IMR-90 (cell line): ENCODE measurements around the gene PSMD9. TPM values are rescaled to one million over a fixed set of nuclear protein-coding genes. Genes with fewer than 3 reads are reported as not detected.

ENCODE experiments used
- ATAC-seq: fragments of 200-7000 bp; cut with Tn5 transposase; 2 replicates; pipeline ENCODE4 v1.9.1; 2020; ENCODE audit warnings: low read depth, mild to moderate bottlenecking, moderate library complexity
- BruUV-seq: library from RNA; stranded (reverse); fragments of 400-500 nt; replicated peaks from 2 replicates; lab custom pipeline; 2021; lab: Mats Ljungman, UMichigan
- CTCF ChIA-PET: fragments of 300-600 bp; formaldehyde crosslinking; extraction: SDS; loops from one replicate; lab custom pipeline; 2021; ENCODE audit warnings: antibody characterized with exemption; lab: Yijun Ruan, JAX
- POLR2A ChIA-PET: fragments of 300-600 bp; sonication (Branson Sonifier 250); formaldehyde crosslinking; loops from one replicate; lab custom pipeline; 2022; ENCODE audit warnings: antibody characterized with exemption; ENCODE audit not compliant: unreplicated experiment; lab: Charles Lee
- DNase-seq: peaks from one replicate; pipeline ENCODE4 v3.0.0; 2013
- H2AFZ ChIP-seq: replicated peaks from 2 replicates; pipeline ENCODE3; 2013; ENCODE audit warnings: low read length, mild to moderate bottlenecking; ENCODE audit not compliant: poor library complexity
- H2AK5ac ChIP-seq: 2 replicates; pipeline ENCODE4 v1.6.1; 2013; ENCODE audit warnings: low read depth, low read length, inconsistent platforms
- H2AK9ac ChIP-seq: replicated peaks from 2 replicates; pipeline ENCODE3; 2013; ENCODE audit warnings: mild to moderate bottlenecking, low read depth, low read length, moderate library complexity; ENCODE audit not compliant: poor library complexity
- H2BK120ac ChIP-seq: 2 replicates; pipeline ENCODE4 v1.6.1; 2013; ENCODE audit warnings: low read depth, low read length, inconsistent platforms
- H2BK15ac ChIP-seq: 3 replicates; pipeline ENCODE4 v1.6.1; 2013; ENCODE audit warnings: low read depth, low read length, inconsistent platforms
- H2BK20ac ChIP-seq: 2 replicates; pipeline ENCODE4 v1.6.1; 2013; ENCODE audit warnings: low read depth, mild to moderate bottlenecking, inconsistent platforms, low read length, moderate library complexity
- H2BK5ac ChIP-seq: 2 replicates; pipeline ENCODE4 v1.6.1; 2013; ENCODE audit warnings: mild to moderate bottlenecking, low read depth, low read length, inconsistent platforms; ENCODE audit not compliant: poor library complexity, severe bottlenecking
- H3K14ac ChIP-seq: replicated peaks from 2 replicates; pipeline ENCODE4 v1.6.1; 2013; ENCODE audit warnings: low read depth, low read length, inconsistent platforms
- H3K18ac ChIP-seq: 2 replicates; pipeline ENCODE4 v1.6.1; 2013; ENCODE audit warnings: low read depth, low read length, control low read depth
- H3K23ac ChIP-seq: 2 replicates; pipeline ENCODE4 v1.6.1; 2013; ENCODE audit warnings: low read depth, low read length, inconsistent platforms
- H3K27ac ChIP-seq: 2 replicates; pipeline ENCODE4 v1.5.1; 2013; ENCODE audit warnings: mild to moderate bottlenecking, control low read depth, low read length; ENCODE audit not compliant: insufficient read depth
- H3K27me3 ChIP-seq: 2 replicates; pipeline ENCODE4 v1.6.1; 2013; ENCODE audit warnings: low read length; ENCODE audit not compliant: control insufficient read depth, insufficient read depth
- H3K36me3 ChIP-seq: 2 replicates; pipeline ENCODE4 v1.6.1; 2013; ENCODE audit warnings: low read length, mixed read lengths; ENCODE audit not compliant: control insufficient read depth, insufficient read depth
- H3K4ac ChIP-seq: 2 replicates; pipeline ENCODE4 v1.6.1; 2013; ENCODE audit warnings: low read depth, low read length, inconsistent platforms
- H3K4me1 ChIP-seq: 2 replicates; pipeline ENCODE4 v1.6.1; 2013; ENCODE audit warnings: low read length, mixed read lengths; ENCODE audit not compliant: control insufficient read depth, insufficient read depth
- H3K4me2 ChIP-seq: 2 replicates; pipeline ENCODE4 v1.6.1; 2013; ENCODE audit warnings: low read depth, mild to moderate bottlenecking, control low read depth, low read length, moderate library complexity
- H3K4me3 ChIP-seq: 2 replicates; pipeline ENCODE4 v1.5.1; 2013; ENCODE audit warnings: low read depth, mild to moderate bottlenecking, control low read depth, low read length, moderate library complexity; ENCODE audit not compliant: insufficient read depth
- H3K56ac ChIP-seq: 2 replicates; pipeline ENCODE4 v1.6.1; 2013; ENCODE audit warnings: low read length, inconsistent platforms; ENCODE audit not compliant: insufficient read depth; ENCODE audit errors: extremely low read depth
- H3K79me1 ChIP-seq, 2 experiments: 2 replicates each; pipeline ENCODE4 v1.6.1; 2013; ENCODE audit warnings: low read length in 2 of 2, inconsistent platforms in 1 of 2, low read depth in 1 of 2
- H3K9ac ChIP-seq: 2 replicates; pipeline ENCODE4 v1.6.1; 2013; ENCODE audit warnings: low read depth, low read length, control low read depth
- H3K9me1 ChIP-seq: 2 replicates; pipeline ENCODE4 v1.6.1; 2013; ENCODE audit warnings: low read length, inconsistent platforms; ENCODE audit not compliant: insufficient read depth
- H3K9me3 ChIP-seq: 2 replicates; pipeline ENCODE4 v1.6.1; 2013; ENCODE audit warnings: low read length; ENCODE audit not compliant: control insufficient read depth, insufficient read depth
- H4K20me1 ChIP-seq: 2 replicates; pipeline ENCODE4 v1.6.1; 2013; ENCODE audit warnings: low read length, inconsistent platforms; ENCODE audit not compliant: insufficient read depth
- H4K5ac ChIP-seq: 2 replicates; pipeline ENCODE4 v1.6.1; 2013; ENCODE audit warnings: mild to moderate bottlenecking, low read depth, low read length, control low read depth
- H4K8ac ChIP-seq, 2 experiments: 2 replicates each; pipeline ENCODE4 v1.6.1; 2013; ENCODE audit warnings: low read depth in 2 of 2, low read length in 2 of 2, control low read depth in 1 of 2, inconsistent platforms in 1 of 2
- H4K91ac ChIP-seq: 2 replicates; pipeline ENCODE4 v1.6.1; 2013; ENCODE audit warnings: low read depth, low read length, inconsistent platforms; ENCODE audit not compliant: insufficient read depth
- BHLHE40 ChIP-seq: fragments of 150-350 bp; IDR thresholded peaks from 2 replicates; pipeline ENCODE4 v1.6.1; 2016; ENCODE audit warnings: mild to moderate bottlenecking, low read depth, low read length
- CHD1 ChIP-seq: IDR thresholded peaks from 2 replicates; pipeline ENCODE4 v1.6.1; 2012; ENCODE audit warnings: low read depth, low read length, improper control_type of control experiment
- CTCF ChIP-seq: conservative IDR thresholded peaks from 2 replicates; pipeline ENCODE4 v1.5.1; 2012; ENCODE audit warnings: mild to moderate bottlenecking, low read depth, low read length, improper control_type of control experiment
- ELK1 ChIP-seq: fragments of 150-350 bp; IDR thresholded peaks from 2 replicates; pipeline ENCODE4 v1.6.1; 2016; ENCODE audit warnings: low read depth, mild to moderate bottlenecking, low read length, moderate library complexity, borderline replicate concordance
- FOS ChIP-seq: fragments of 150-350 bp; IDR thresholded peaks from 2 replicates; pipeline ENCODE4 v1.6.1; 2016; ENCODE audit warnings: low read depth, low read length
- MAFK ChIP-seq: IDR thresholded peaks from 2 replicates; pipeline ENCODE4 v1.6.1; 2012; ENCODE audit warnings: low read depth, low read length, improper control_type of control experiment
- MAZ ChIP-seq: IDR thresholded peaks from 2 replicates; pipeline ENCODE4 v1.6.1; 2012; ENCODE audit warnings: low read depth, mild to moderate bottlenecking, low read length, improper control_type of control experiment, moderate library complexity, borderline replicate concordance
- RAD21 ChIP-seq: IDR thresholded peaks from 2 replicates; pipeline ENCODE4 v1.6.1; 2012; ENCODE audit warnings: low read length, improper control_type of control experiment
- RCOR1 ChIP-seq: IDR thresholded peaks from 2 replicates; pipeline ENCODE4 v1.6.1; 2012; ENCODE audit warnings: mild to moderate bottlenecking, low read length, improper control_type of control experiment; ENCODE audit not compliant: insufficient replicate concordance
- RFX5 ChIP-seq: IDR thresholded peaks from 2 replicates; pipeline ENCODE4 v1.8.0; 2012; ENCODE audit warnings: low read depth, mild to moderate bottlenecking, low read length, moderate library complexity
- SMC3 ChIP-seq: fragments of 150-350 bp; IDR thresholded peaks from 2 replicates; pipeline ENCODE4 v1.6.1; 2016; ENCODE audit warnings: low read depth, mild to moderate bottlenecking, antibody characterized with exemption, low read length, moderate library complexity
- WGBS, 2 experiments: methylation state at CpG; one replicate each; pipeline versions ENCODE4 v1.1.5 to v1.1.7; 2013; ENCODE audit warnings: missing lambda C conversion rate in 2 of 2; ENCODE audit not compliant: insufficient read length in 1 of 2; ENCODE audit errors: extremely low coverage in 2 of 2; 5-methylcytosine and 5-hydroxymethylcytosine counted together
- dilution Hi-C: fragments of 300-500 bp; cut with HindIII; formaldehyde crosslinking; loops from one replicate; pipeline ENCODE4 v1.14.3; 2018; ENCODE audit warnings: low sequenced_read_pairs; ENCODE audit not compliant: unreplicated experiment
- in situ Hi-C: fragments of 300-500 bp; cut with MboI; formaldehyde crosslinking; loops from 3 replicates; pipeline ENCODE4 v1.14.3; 2019; ENCODE audit warnings: low sequenced_read_pairs, inconsistent platforms, mixed read lengths
- intact Hi-C: fragments of 100-400 bp; cut with micrococcal nuclease; formaldehyde crosslinking; loops from 2 replicates; pipeline ENCODE4 v1.10.0; 2022
- polyA plus RNA-seq, 3 experiments: library from polyadenylated mRNA; depleted of rRNA; stranded (reverse); fragments of >200 nt; gene quantifications; 2 replicates each; pipeline ENCODE4 v1.2.3, GENCODE V29; 2012; ENCODE audit warnings: low replicate concordance in 1 of 3
- total RNA-seq: library from RNA; depleted of rRNA; stranded (reverse); fragments of >200 nt; gene quantifications from 2 replicates; pipeline ENCODE4 v1.2.3, GENCODE V29; 2012

The PSMD9 gene
- total and polyA plus RNA-seq, 2 of the 4 experiments (the other 2 are of a cell fraction): 135 to 142 TPM

- Histone ChIP-seq H2AK5ac (no peak overlapping the region), H3K27ac (no peak overlapping the region)
Measured at GRCh38 chr12:121892673-121893561, 4.3 kb downstream of the PSMD9 start.

More at GRCh38 chr12:121892673-121893561, 4.3 kb downstream of the PSMD9 start:
- Histone ChIP-seq H3K4me2 (no peak overlapping the region), H2BK120ac (no peak overlapping the region), H2BK5ac (no peak overlapping the region), H3K79me1 (peaks cover 29 to 60% of the 10 kb centered on the region in 2 experiments), H2BK20ac (no peak overlapping the region), H4K5ac (no peak overlapping the region), H2BK15ac (no peak overlapping the region), H3K56ac (no peak overlapping the region), H3K9ac (no peak overlapping the region), H2AFZ (no peak overlapping the region), H3K14ac (no peak overlapping the region), H3K4ac (no peak overlapping the region), H4K20me1 (peaks cover 30% of the 10 kb centered on the region), H3K23ac (no peak overlapping the region), H4K91ac (no peak overlapping the region), H2AK9ac (no peak overlapping the region), H3K9me1 (peaks cover 14% of the 10 kb centered on the region; the same call in 1 of the 2 replicates), H3K4me1 (peaks cover 19% of the 10 kb centered on the region), H3K9me3 (no peaks in the 10 kb centered on the region), H3K36me3 (peaks cover 18% of the 10 kb centered on the region), H3K27me3 (no peaks in the 10 kb centered on the region), H3K18ac (no peak overlapping the region), H4K8ac (no peak overlapping the region), H3K4me3 (no peak overlapping the region)
- BruUV-seq: no TSS peak
- ChIA-PET CTCF (interaction anchor here (3.6 kb wide), 1 partner anchor 99 kb away, joined by 16 read pairs; the partner anchor contains the start of gene RHOF), POLR2A (no interaction called here)
- DNase-seq (peak; percentile 10), ATAC-seq (no peak)
- 91% methylated on average over 4 of the region's 13 CpGs; no CpG with 5 or more reads in 1 of the 2 experiments for WGBS, 2 experiments
- intact Hi-C loops: no loop called here
- in situ Hi-C loops: no loop called here
- dilution Hi-C loops: no loop called here
- TF ChIP-seq MAFK (no peak), MAZ (no peak), RAD21 (no peak), RFX5 (no peak), BHLHE40 (no peak), CHD1 (no peak), CTCF (no peak), RCOR1 (no peak), FOS (no peak), SMC3 (no peak), ELK1 (no peak)
